ENCODE data around the gene METTL16. TPM values are rescaled to one million over a fixed set of nuclear protein-coding genes. Genes with fewer than 3 reads are reported as not detected.

METTL16 gene
- total and polyA plus RNA-seq, 2 of the 4 experiments (the other 2 are of a cell fraction): 11.8 to 15.4 TPM

GRCh38 chr17:2551493-2551892 lies 39.8 kb upstream of the METTL16 start:
- no peaks in the 10 kb centered on the region for H3K36me3 ChIP-seq (ENCODE audit: control insufficient read depth, insufficient read depth, low read length)
- H3K9me3 ChIP-seq (ENCODE audit: control insufficient read depth, insufficient read depth, low read length): no peaks in the 10 kb centered on the region
- H2BK5ac ChIP-seq (ENCODE audit: low read depth, low read length, poor library complexity, severe bottlenecking): no peak overlapping the region
- no peak overlapping the region for H3K4me3 ChIP-seq (ENCODE audit: insufficient read depth, low read depth, low read length)
- no peak overlapping the region for H2BK20ac ChIP-seq (ENCODE audit: low read depth, low read length)
- no peak overlapping the region for H3K18ac ChIP-seq (ENCODE audit: low read depth, low read length)
- H4K20me1 ChIP-seq (ENCODE audit: insufficient read depth, low read length): no peaks in the 10 kb centered on the region
- no peak for TF ChIP-seq POLR2A (IDR thresholded peaks at IDR 0.05; ENCODE audit: low read depth, low read length)
- BruUV-seq (replicated peaks): no TSS peak
- no peak overlapping the region for H2BK120ac ChIP-seq (ENCODE audit: low read depth, low read length)
- H3K4me1 ChIP-seq (ENCODE audit: control insufficient read depth, insufficient read depth, low read length): no peaks in the 10 kb centered on the region
- no peak overlapping the region for H3K14ac ChIP-seq (replicated peaks; ENCODE audit: low read depth, low read length)
- 24% methylated on average over 5 of the region's 10 CpGs; no CpG with 5 or more reads in 1 of the 2 experiments for WGBS, 2 experiments (ENCODE audit: extremely low coverage in 2 of 2, insufficient read length in 1 of 2)
- H4K5ac ChIP-seq (ENCODE audit: low read depth, low read length): no peak overlapping the region
- no peak overlapping the region for H3K4me2 ChIP-seq (ENCODE audit: low read depth, low read length)
- dilution Hi-C loops (cut with HindIII; ENCODE audit: low sequenced_read_pairs, unreplicated experiment) (no loop called here), in situ Hi-C loops (cut with MboI; ENCODE audit: low sequenced_read_pairs) (no loop called here), intact Hi-C loops (cut with micrococcal nuclease) (no loop called here)
- H3K27ac ChIP-seq (ENCODE audit: insufficient read depth, low read length): no peak overlapping the region
- H4K91ac ChIP-seq (ENCODE audit: insufficient read depth, low read depth, low read length): no peak overlapping the region
- H3K4ac ChIP-seq (ENCODE audit: low read depth, low read length): no peak overlapping the region
- no peaks in the 10 kb centered on the region for H3K79me1 ChIP-seq (ENCODE audit: low read depth in 1 of 2, low read length in 2 of 2)
- no peak overlapping the region for H3K56ac ChIP-seq (ENCODE audit: extremely low read depth, insufficient read depth, low read length)
- no peak overlapping the region for H4K8ac ChIP-seq (ENCODE audit: low read depth in 2 of 2, low read length in 2 of 2)
- no peak overlapping the region for H2AFZ ChIP-seq (replicated peaks; ENCODE audit: low read length, poor library complexity)
- H3K9me1 ChIP-seq (ENCODE audit: insufficient read depth, low read length): no peaks in the 10 kb centered on the region
- no peak overlapping the region for H3K9ac ChIP-seq (ENCODE audit: low read depth, low read length)
- no peak overlapping the region for H2AK5ac ChIP-seq (ENCODE audit: low read depth, low read length)
- H2BK15ac ChIP-seq (ENCODE audit: low read depth, low read length): no peak overlapping the region
- ChIA-PET POLR2A (ENCODE audit: unreplicated experiment) (no interaction called here), CTCF (no interaction called here)
- H3K23ac ChIP-seq (ENCODE audit: low read depth, low read length): no peak overlapping the region
- ATAC-seq (ENCODE audit: low read depth) (no peak), DNase-seq (no peak)
- peaks cover 12% of the 10 kb centered on the region for H3K27me3 ChIP-seq (ENCODE audit: control insufficient read depth, insufficient read depth, low read length)
- no peak overlapping the region for H2AK9ac ChIP-seq (replicated peaks; ENCODE audit: low read depth, low read length, poor library complexity)
